Adrenal gland (tissue), 12 donors: ENCODE results near the gene TMEM150A. TPM values are rescaled to one million over a fixed set of nuclear protein-coding genes. Genes with fewer than 3 reads are reported as not detected.
A peak's percentile ranks its signal among the peaks of the same experiment; 100 is the strongest.

Source experiments
- DNase-seq, 7 donors: peaks; one replicate each; pipeline ENCODE4 v3.0.0-alpha.2; 2019 to 2020
- H3K27ac ChIP-seq, 5 donors: fragments of 200-600 bp; sonication (generic) in 4 of 5; 1 replicate in 3 of 5; 2 replicates in 2 of 5; pipeline versions ENCODE4 v1.5.1 to v1.8.0; 2016 to 2020; ENCODE audit warnings: mild to moderate bottlenecking in 1 of 5
- H3K27me3 ChIP-seq: fragments of 200-600 bp; 2 replicates; pipeline ENCODE4 v1.8.0; 2021
- H3K36me3 ChIP-seq, 2 donors: fragments of 200-600 bp; replicated peaks in 1 of 2; 1 replicate in 1 of 2; 2 replicates in 1 of 2; pipeline versions ENCODE4 v1.5.1 to v1.8.0; 2018 to 2022
- H3K4me1 ChIP-seq, 2 donors: fragments of 200-600 bp; replicated peaks in 1 of 2; 1 replicate in 1 of 2; 2 replicates in 1 of 2; pipeline versions ENCODE4 v1.5.1 to v1.8.0; 2018 to 2021
- H3K4me3 ChIP-seq, 4 donors: fragments of 200-600 bp; sonication (generic) in 3 of 4; one replicate each; pipeline ENCODE4 v1.5.1; 2016 to 2018
- H3K9me3 ChIP-seq, 3 donors: fragments of 200-600 bp; sonication (generic) in 1 of 3; replicated peaks in 1 of 3; 1 replicate in 2 of 3; 2 replicates in 1 of 3; pipeline versions ENCODE4 v1.5.1 to v1.8.0; 2016 to 2021
- CTCF ChIP-seq, 6 experiments: fragments of 450-650 bp in 4 of 6; fragments of 200-600 bp in 2 of 6; sonication (generic) in 1 of 6; IDR thresholded peaks; 1 replicate in 5 of 6; 2 replicates in 1 of 6; pipeline versions ENCODE4 v1.5.1 to v1.8.0; 2016 to 2021; ENCODE audit warnings: antibody characterized with exemption in 6 of 6, mild to moderate bottlenecking in 2 of 6, moderate library complexity in 1 of 6
- POLR2A ChIP-seq, 2 donors: fragments of 450-650 bp; IDR thresholded peaks; one replicate each; pipeline ENCODE4 v1.6.1; 2017; ENCODE audit warnings: antibody characterized with exemption in 2 of 2, mild to moderate bottlenecking in 2 of 2, moderate library complexity in 1 of 2
- WGBS, 4 donors: extraction: QIAGEN DNeasy Blood & Tissue Kit in 2 of 4; methylation state at CpG; one replicate each; pipeline versions ENCODE4 v1.1.5 to v1.1.7; 2013 to 2017; 5-methylcytosine and 5-hydroxymethylcytosine counted together
- intact Hi-C, 2 donors: fragments of 100-400 bp; cut with DNase I; formaldehyde crosslinking; loops; one replicate each; pipeline versions ENCODE4 v1.14.1 to v1.15.0; 2022 to 2023
- polyA plus RNA-seq, 3 donors: library from polyadenylated mRNA; stranded (reverse); fragments of 200-250 nt in 2 of 3; fragments of 350-450 nt in 1 of 3; fragmentation: Illumina TruSeq in 1 of 3; extraction: RNeasy Lipid Tissue Mini Kit (QIAGEN cat#74804) in 1 of 3; gene quantifications; one replicate each; pipeline ENCODE4 v1.2.3, GENCODE V29; 2013 to 2014
- total RNA-seq, 9 donors: library from RNA; depleted of rRNA in 4 of 9; stranded (reverse); fragments of >200 nt in 4 of 9; fragments of 120-200 nt in 1 of 9; fragmentation: NEBNext Ultra II Directional in 1 of 9; extraction: Animal tissue kit (Norgen Biotek cat#: 25700) in 1 of 9; gene quantifications; one replicate each; pipeline versions ENCODE4 v1.1.0 to v1.2.4, GENCODE V29; 2013 to 2023
- donor health status: healthy with polysubstance abuse.
- donor health status: Bipolar disorder and iron deficiency.
- donor health status: DM: yes; HTN: yes; CAD: no.
- donor health status: DM: no; HTN: no; CAD: no.
- donor health status: DM: no; HTN: no; CAD: no.
- donor health status: DM: yes; HTN: yes; CAD: no.

Gene TMEM150A
- total and polyA plus RNA-seq, 12 donors, result 11.6 to 79.1 (median 22.6) TPM

- WGBS, 4 donors, result 56 to 65% (median 60%) methylated on average over 9 of the region's 9 CpGs
Measured at GRCh38 chr2:85551698-85552678, 50.5 kb downstream of the TMEM150A start.

GRCh38 chr2:85550486-85550885 lies 52.0 kb downstream of the TMEM150A start:
- Histone ChIP-seq H3K4me3 (no peak overlapping the region), H3K27ac (peak overlapping the region in 2 of 5 donors; percentile 52 to 56), H3K36me3 (peaks cover 0 to 61% of the 10 kb centered on the region in 2 donors), H3K27me3 (no peaks in the 10 kb centered on the region), H3K9me3 (no peaks in the 10 kb centered on the region), H3K4me1 (peaks cover 0 to 25% of the 10 kb centered on the region in 2 donors)
- TF ChIP-seq POLR2A (IDR thresholded peaks at IDR 0.05) (no peak), CTCF (IDR thresholded peaks at IDR 0.05) (no peak)
- peak in 2 of 7 donors; percentile 33 to 36 for DNase-seq
- 79 to 96% (median 87%) methylated on average over 10 of the region's 10 CpGs for WGBS, 4 donors
- intact Hi-C loops, result loop anchor here in 1 of 2 donors (2.0 kb wide), 1 partner anchor 130 kb away; no protein-coding TSS in a partner anchor

More at GRCh38 chr2:85551698-85552678, 50.5 kb downstream of the TMEM150A start:
- no peaks in the 10 kb centered on the region for H3K9me3 ChIP-seq
- peak; percentile 78 to 94 (median 82) for DNase-seq
- TF ChIP-seq CTCF (IDR thresholded peaks at IDR 0.05) (peak; percentile 81 to 97 (median 94)), POLR2A (IDR thresholded peaks at IDR 0.05) (no peak)
- intact Hi-C loops, result loop anchor here (2.0 kb wide), 1 partner anchor 131 kb away; no protein-coding TSS in a partner anchor
- peaks cover 0 to 25% of the 10 kb centered on the region in 2 donors for H3K4me1 ChIP-seq
- no peak overlapping the region for H3K4me3 ChIP-seq
- H3K36me3 ChIP-seq, result peaks cover 0 to 54% of the 10 kb centered on the region in 2 donors
- no peaks in the 10 kb centered on the region for H3K27me3 ChIP-seq
- no peak overlapping the region for H3K27ac ChIP-seq

GRCh38 chr2:85549826-85550225 lies 52.7 kb downstream of the TMEM150A start:
- no peak for DNase-seq
- TF ChIP-seq POLR2A (IDR thresholded peaks at IDR 0.05), result no peak
- no peak for TF ChIP-seq CTCF (IDR thresholded peaks at IDR 0.05)
- Histone ChIP-seq H3K4me3 (no peak overlapping the region), H3K9me3 (no peaks in the 10 kb centered on the region), H3K4me1 (peaks cover 0 to 31% of the 10 kb centered on the region in 2 donors), H3K27ac (peak overlapping the region in 2 of 5 donors; percentile 52 to 56), H3K27me3 (no peaks in the 10 kb centered on the region), H3K36me3 (peaks cover 0 to 65% of the 10 kb centered on the region in 2 donors)
- intact Hi-C loops, result loop anchor here in 1 of 2 donors (2.0 kb wide), 1 partner anchor 129 kb away; no protein-coding TSS in a partner anchor
- WGBS, 4 donors, result 48 to 74% (median 56%) methylated on average over 4 of the region's 4 CpGs

- Histone ChIP-seq H3K4me1 (peaks cover 0 to 32% of the 10 kb centered on the region in 2 donors), H3K36me3 (peaks cover 0 to 65% of the 10 kb centered on the region in 2 donors), H3K27ac (peak overlapping the region in 2 of 5 donors; percentile 13 to 16), H3K4me3 (no peak overlapping the region), H3K9me3 (no peaks in the 10 kb centered on the region), H3K27me3 (no peaks in the 10 kb centered on the region)
- TF ChIP-seq POLR2A (IDR thresholded peaks at IDR 0.05), result no peak
- TF ChIP-seq CTCF (IDR thresholded peaks at IDR 0.05), result no peak
- WGBS, 4 donors, result 86 to 93% (median 91%) methylated on average over 10 of the region's 10 CpGs
- no peak for DNase-seq
- intact Hi-C loops, result no loop called here
Measured at GRCh38 chr2:85549095-85549494, 53.4 kb downstream of the TMEM150A start.
